OCI-LY7 (cell line): ENCODE measurements around the gene DDX25.

Source experiments
- EZH2phosphoT487 ChIP-seq: fragments of 200-600 bp; sonication (generic); IDR thresholded peaks from 2 replicates; pipeline ENCODE4 v1.6.1; 2018; ENCODE audit warnings: low read depth, borderline replicate concordance, mild to moderate bottlenecking, mixed run types, antibody characterized with exemption, low read length, moderate library complexity, mixed read lengths
- TF ChIP-seq, protein P1 (sequence below): fragments of 200-600 bp; sonication (generic); conservative IDR thresholded peaks from 2 replicates; pipeline ENCODE4 v1.5.1; 2014; ENCODE audit warnings: mild to moderate bottlenecking, antibody characterized with exemption, low read length, moderate library complexity, mixed read lengths

GRCh38 chr11:125926682-125927081 is 22.4 kb downstream of the DDX25 start:
- TF ChIP-seq, protein P1, sequence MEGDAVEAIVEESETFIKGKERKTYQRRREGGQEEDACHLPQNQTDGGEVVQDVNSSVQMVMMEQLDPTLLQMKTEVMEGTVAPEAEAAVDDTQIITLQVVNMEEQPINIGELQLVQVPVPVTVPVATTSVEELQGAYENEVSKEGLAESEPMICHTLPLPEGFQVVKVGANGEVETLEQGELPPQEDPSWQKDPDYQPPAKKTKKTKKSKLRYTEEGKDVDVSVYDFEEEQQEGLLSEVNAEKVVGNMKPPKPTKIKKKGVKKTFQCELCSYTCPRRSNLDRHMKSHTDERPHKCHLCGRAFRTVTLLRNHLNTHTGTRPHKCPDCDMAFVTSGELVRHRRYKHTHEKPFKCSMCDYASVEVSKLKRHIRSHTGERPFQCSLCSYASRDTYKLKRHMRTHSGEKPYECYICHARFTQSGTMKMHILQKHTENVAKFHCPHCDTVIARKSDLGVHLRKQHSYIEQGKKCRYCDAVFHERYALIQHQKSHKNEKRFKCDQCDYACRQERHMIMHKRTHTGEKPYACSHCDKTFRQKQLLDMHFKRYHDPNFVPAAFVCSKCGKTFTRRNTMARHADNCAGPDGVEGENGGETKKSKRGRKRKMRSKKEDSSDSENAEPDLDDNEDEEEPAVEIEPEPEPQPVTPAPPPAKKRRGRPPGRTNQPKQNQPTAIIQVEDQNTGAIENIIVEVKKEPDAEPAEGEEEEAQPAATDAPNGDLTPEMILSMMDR: no peak
- TF ChIP-seq EZH2phosphoT487: no peak
